ENCODE measurements around the gene ATXN1.

- no peak for TF ChIP-seq EZH2 (IDR thresholded peaks at IDR 0.05; ENCODE audit: borderline replicate concordance, low read depth, low read length, poor library complexity, severe bottlenecking)
- TF ChIP-seq, protein P1, sequence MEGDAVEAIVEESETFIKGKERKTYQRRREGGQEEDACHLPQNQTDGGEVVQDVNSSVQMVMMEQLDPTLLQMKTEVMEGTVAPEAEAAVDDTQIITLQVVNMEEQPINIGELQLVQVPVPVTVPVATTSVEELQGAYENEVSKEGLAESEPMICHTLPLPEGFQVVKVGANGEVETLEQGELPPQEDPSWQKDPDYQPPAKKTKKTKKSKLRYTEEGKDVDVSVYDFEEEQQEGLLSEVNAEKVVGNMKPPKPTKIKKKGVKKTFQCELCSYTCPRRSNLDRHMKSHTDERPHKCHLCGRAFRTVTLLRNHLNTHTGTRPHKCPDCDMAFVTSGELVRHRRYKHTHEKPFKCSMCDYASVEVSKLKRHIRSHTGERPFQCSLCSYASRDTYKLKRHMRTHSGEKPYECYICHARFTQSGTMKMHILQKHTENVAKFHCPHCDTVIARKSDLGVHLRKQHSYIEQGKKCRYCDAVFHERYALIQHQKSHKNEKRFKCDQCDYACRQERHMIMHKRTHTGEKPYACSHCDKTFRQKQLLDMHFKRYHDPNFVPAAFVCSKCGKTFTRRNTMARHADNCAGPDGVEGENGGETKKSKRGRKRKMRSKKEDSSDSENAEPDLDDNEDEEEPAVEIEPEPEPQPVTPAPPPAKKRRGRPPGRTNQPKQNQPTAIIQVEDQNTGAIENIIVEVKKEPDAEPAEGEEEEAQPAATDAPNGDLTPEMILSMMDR (conservative IDR thresholded peaks at IDR 0.05; ENCODE audit: low read depth, low read length) = no peak
Observed at GRCh38 chr6:16789329-16790038, 28.2 kb upstream of the ATXN1 start.
